ENCODE results near the gene BCL7A. TPM values are rescaled to one million over a fixed set of nuclear protein-coding genes. Genes with fewer than 3 reads are reported as not detected.

BCL7A gene
- total and polyA plus RNA-seq, 9 of the 15 experiments (the other 6 are each of a cell fraction or from before 2014, with no cell fraction given), result 0.25 to 21.9 (median 14.9) TPM

DNA sequence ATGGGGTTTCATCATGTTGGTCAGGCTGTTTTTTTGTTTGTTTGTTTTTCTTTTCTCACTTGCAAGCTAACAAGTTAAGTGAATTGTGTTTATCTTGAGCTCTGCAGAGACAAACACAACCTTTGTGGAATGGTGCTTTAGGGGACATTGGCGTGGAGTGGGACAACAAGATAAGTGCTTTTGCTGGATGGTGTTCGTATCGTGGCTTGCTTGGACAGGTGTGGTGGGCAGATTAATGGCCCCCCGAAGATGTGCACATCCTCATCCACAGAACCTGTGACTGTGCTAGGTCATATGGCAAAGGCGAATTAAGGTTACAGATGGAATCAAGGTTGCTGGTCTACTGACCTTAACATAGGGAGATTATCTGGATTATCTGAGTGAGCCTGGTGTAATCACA is 63.9 kb downstream of the BCL7A start (continued):
- no peak for TF ChIP-seq HMBOX1 (IDR thresholded peaks at IDR 0.05)
- no peak for TF ChIP-seq ELF4 (CRISPR knock-in tag; IDR thresholded peaks at IDR 0.05)

DNA sequence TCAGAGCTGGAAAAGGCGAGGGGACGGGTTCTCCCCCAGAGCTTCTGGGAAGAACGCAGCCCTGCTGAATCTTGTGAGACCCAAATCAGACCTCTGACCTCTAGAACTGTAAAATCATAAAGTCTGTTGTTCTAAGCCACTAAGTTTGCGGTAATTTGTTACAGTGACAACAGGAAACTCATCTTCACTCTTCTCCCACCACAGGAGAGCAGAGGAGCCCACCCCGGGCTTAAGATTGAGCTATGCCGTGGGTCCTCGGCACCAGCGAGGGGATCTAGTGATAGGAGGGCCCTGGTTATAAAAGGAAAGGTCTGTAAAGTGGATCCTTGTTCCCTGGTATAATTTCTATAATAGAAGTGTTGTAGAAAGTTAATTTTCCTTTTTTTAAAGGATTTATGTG is 64.4 kb downstream of the BCL7A start:
- H4K20me1 ChIP-seq (replicated peaks; ENCODE audit: control insufficient read depth, insufficient read depth, low read length), result peaks cover 16% of the 10 kb centered on the region; the same call in 1 of the 2 replicates
- H3K79me2 ChIP-seq (ENCODE audit: control insufficient read depth, insufficient read depth, low read length), result peaks cover 100% of the 10 kb centered on the region
- BruUV-seq (replicated peaks), result no TSS peak
- no peaks in the 10 kb centered on the region for H3K27me3 ChIP-seq (ENCODE audit: control insufficient read depth in 2 of 2, insufficient read depth in 2 of 2, low read length in 2 of 2)
- ATAC-seq (no peak), FAIRE-seq (no peak), DNase-seq (ENCODE audit: extremely low read depth in 1 of 4, low spot score in 3 of 4) (no peak)
- ChIA-PET POLR2A (interaction anchor here (0.8 to 6.8 kb wide), 6 partner anchors 6 to 23 kb away, joined by 3 to 75 read pairs (median 3); partner anchors contain the start of gene MLXIP), CTCF (ENCODE audit: low intra/inter-chr PET ratio) (no interaction called here)
- peak overlapping the region in 1 of 2 experiments; percentile 23; a peak in 1 of 4 replicates for H3K9ac ChIP-seq (ENCODE audit: insufficient read depth in 1 of 2, low read depth in 2 of 2, low read length in 2 of 2)
- no peaks in the 10 kb centered on the region for H3K9me3 ChIP-seq (replicated peaks; ENCODE audit: control insufficient read depth, insufficient read depth, low read depth, low read length)
- H3K27ac ChIP-seq (ENCODE audit: extremely low read depth, low read depth, low read length), result no peak overlapping the region
- H3K36me3 ChIP-seq (ENCODE audit: control insufficient read depth, insufficient read depth, low read length), result peaks cover 87% of the 10 kb centered on the region
- intact Hi-C loops (cut with micrococcal nuclease) (no loop called here), in situ Hi-C loops (cut with MboI) (no loop called here)
- 87% methylated on average over 8 of the region's 8 CpGs for WGBS (ENCODE audit: insufficient coverage, low coverage, missing lambda C conversion rate)
- H3K4me3 ChIP-seq, result no peak overlapping the region
- no peak overlapping the region for H3K4me2 ChIP-seq (ENCODE audit: insufficient read depth, low read length)
- peaks cover 2% of the 10 kb centered on the region for H3K9me1 ChIP-seq (ENCODE audit: control insufficient read depth, insufficient read depth, low read length)
- H3K4me1 ChIP-seq (replicated peaks in 1 of 2; ENCODE audit: control insufficient read depth in 2 of 2, insufficient read depth in 2 of 2, low read length in 2 of 2), result peaks cover 37 to 77% of the 10 kb centered on the region in 2 experiments; a peak in 4 of 5 replicates
- no peak overlapping the region for H2AFZ ChIP-seq (ENCODE audit: low read depth, low read length)
- TF ChIP-seq ATF1 (CRISPR knock-in tag; IDR thresholded peaks at IDR 0.05) (no peak), ATF1 (tag; IDR thresholded peaks at IDR 0.05) (no peak), POLR3G (IDR thresholded peaks at IDR 0.05; ENCODE audit: extremely low read depth, insufficient read length, insufficient replicate concordance) (no peak), NR2C2 (CRISPR knock-in tag; IDR thresholded peaks at IDR 0.05) (no peak), NR2C2 (tag; IDR thresholded peaks at IDR 0.05) (no peak), CGGBP1 (CRISPR knock-in tag; IDR thresholded peaks at IDR 0.05) (no peak), TOE1 (IDR thresholded peaks at IDR 0.05; ENCODE audit: borderline replicate concordance) (no peak), TOE1 (CRISPR knock-in tag; IDR thresholded peaks at IDR 0.05; ENCODE audit: borderline replicate concordance, low read depth) (no peak), HNRNPL (IDR thresholded peaks at IDR 0.05; ENCODE audit: low read depth, low read length) (no peak), ZNF584 (CRISPR knock-in tag; IDR thresholded peaks at IDR 0.05; ENCODE audit: low read depth) (no peak), NR3C1 (CRISPR knock-in tag; IDR thresholded peaks at IDR 0.05) (no peak), TBP (optimal IDR thresholded peaks at IDR 0.05; ENCODE audit: low read depth, low read length) (no peak), ZNF239 (CRISPR knock-in tag; IDR thresholded peaks at IDR 0.05) (no peak)
- TF ChIP-seq, protein P1, sequence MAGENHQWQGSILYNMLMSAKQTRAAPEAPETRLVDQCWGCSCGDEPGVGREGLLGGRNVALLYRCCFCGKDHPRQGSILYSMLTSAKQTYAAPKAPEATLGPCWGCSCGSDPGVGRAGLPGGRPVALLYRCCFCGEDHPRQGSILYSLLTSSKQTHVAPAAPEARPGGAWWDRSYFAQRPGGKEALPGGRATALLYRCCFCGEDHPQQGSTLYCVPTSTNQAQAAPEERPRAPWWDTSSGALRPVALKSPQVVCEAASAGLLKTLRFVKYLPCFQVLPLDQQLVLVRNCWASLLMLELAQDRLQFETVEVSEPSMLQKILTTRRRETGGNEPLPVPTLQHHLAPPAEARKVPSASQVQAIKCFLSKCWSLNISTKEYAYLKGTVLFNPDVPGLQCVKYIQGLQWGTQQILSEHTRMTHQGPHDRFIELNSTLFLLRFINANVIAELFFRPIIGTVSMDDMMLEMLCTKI (IDR thresholded peaks at IDR 0.05; ENCODE audit: partially characterized antibody), result no peak
- TF ChIP-seq, protein P2, sequence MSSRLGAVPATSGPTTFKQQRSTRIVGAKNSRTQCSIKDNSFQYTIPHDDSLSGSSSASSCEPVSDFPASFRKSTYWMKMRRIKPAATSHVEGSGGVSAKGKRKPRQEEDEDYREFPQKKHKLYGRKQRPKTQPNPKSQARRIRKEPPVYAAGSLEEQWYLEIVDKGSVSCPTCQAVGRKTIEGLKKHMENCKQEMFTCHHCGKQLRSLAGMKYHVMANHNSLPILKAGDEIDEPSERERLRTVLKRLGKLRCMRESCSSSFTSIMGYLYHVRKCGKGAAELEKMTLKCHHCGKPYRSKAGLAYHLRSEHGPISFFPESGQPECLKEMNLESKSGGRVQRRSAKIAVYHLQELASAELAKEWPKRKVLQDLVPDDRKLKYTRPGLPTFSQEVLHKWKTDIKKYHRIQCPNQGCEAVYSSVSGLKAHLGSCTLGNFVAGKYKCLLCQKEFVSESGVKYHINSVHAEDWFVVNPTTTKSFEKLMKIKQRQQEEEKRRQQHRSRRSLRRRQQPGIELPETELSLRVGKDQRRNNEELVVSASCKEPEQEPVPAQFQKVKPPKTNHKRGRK (tag; IDR thresholded peaks at IDR 0.05), result no peak
